ENCODE data around the gene RTF2. TPM values are rescaled to one million over a fixed set of nuclear protein-coding genes. Genes with fewer than 3 reads are reported as not detected.

Gene RTF2
- total and polyA plus RNA-seq, 2 donors from 2014 or later, result 75.1 to 112 TPM

- H3K9ac ChIP-seq (ENCODE audit: low read length in 3 of 3), result no peak overlapping the region
- no peak overlapping the region for H3K4me3 ChIP-seq (ENCODE audit: low read length in 3 of 3)
- intact Hi-C loops (cut with DNase I), result no loop called here
- H3K4me1 ChIP-seq (ENCODE audit: control insufficient read depth in 2 of 3, insufficient read depth in 2 of 3, low read depth in 1 of 3, low read length in 3 of 3), result no peaks in the 10 kb centered on the region
- H3K9me3 ChIP-seq (ENCODE audit: control insufficient read depth in 2 of 3, insufficient read depth in 1 of 3, low read length in 3 of 3), result no peaks in the 10 kb centered on the region
- DNase-seq (no peak), FAIRE-seq (no peak)
- TF ChIP-seq CTCF (IDR thresholded peaks at IDR 0.05; ENCODE audit: borderline replicate concordance, extremely low read depth, insufficient read depth), result no peak
- H3K36me3 ChIP-seq (ENCODE audit: control insufficient read depth in 2 of 3, insufficient read depth in 3 of 3, low read length in 3 of 3), result no peaks in the 10 kb centered on the region
- H3K27ac ChIP-seq (ENCODE audit: low read depth in 2 of 2, low read length in 2 of 2), result no peak overlapping the region
- no peaks in the 10 kb centered on the region for H3K27me3 ChIP-seq (ENCODE audit: control insufficient read depth, insufficient read depth, low read length)
These were observed 45.2 kb upstream of the RTF2 start for GRCh38 chr20:56423211-56423610.

GRCh38 chr20:56423886-56424285, 44.5 kb upstream of the RTF2 start:
- Histone ChIP-seq H3K36me3 (ENCODE audit: control insufficient read depth in 2 of 3, insufficient read depth in 3 of 3, low read length in 3 of 3) (no peaks in the 10 kb centered on the region), H3K27me3 (ENCODE audit: control insufficient read depth, insufficient read depth, low read length) (no peaks in the 10 kb centered on the region), H3K4me1 (ENCODE audit: control insufficient read depth in 2 of 3, insufficient read depth in 2 of 3, low read depth in 1 of 3, low read length in 3 of 3) (peaks cover 0 to under 1% (median 0%) of the 10 kb centered on the region in 3 donors), H3K4me3 (ENCODE audit: low read length in 3 of 3) (no peak overlapping the region), H3K9ac (ENCODE audit: low read length in 3 of 3) (no peak overlapping the region), H3K27ac (ENCODE audit: low read depth in 2 of 2, low read length in 2 of 2) (no peak overlapping the region), H3K9me3 (ENCODE audit: control insufficient read depth in 2 of 3, insufficient read depth in 1 of 3, low read length in 3 of 3) (no peaks in the 10 kb centered on the region)
- intact Hi-C loops (cut with DNase I), result no loop called here
- no peak for TF ChIP-seq CTCF (IDR thresholded peaks at IDR 0.05; ENCODE audit: borderline replicate concordance, extremely low read depth, insufficient read depth)
- no peak for DNase-seq
- no peak for FAIRE-seq

GRCh38 chr20:56424931-56425330, 43.5 kb upstream of the RTF2 start:
- no peaks in the 10 kb centered on the region for H3K36me3 ChIP-seq (ENCODE audit: control insufficient read depth in 2 of 3, insufficient read depth in 3 of 3, low read length in 3 of 3)
- H3K4me3 ChIP-seq (ENCODE audit: low read length in 3 of 3), result no peak overlapping the region
- no peak overlapping the region for H3K27ac ChIP-seq (ENCODE audit: low read depth in 2 of 2, low read length in 2 of 2)
- no peak for DNase-seq
- no peak overlapping the region for H3K9ac ChIP-seq (ENCODE audit: low read length in 3 of 3)
- intact Hi-C loops (cut with DNase I), result no loop called here
- no peak for TF ChIP-seq CTCF (IDR thresholded peaks at IDR 0.05; ENCODE audit: borderline replicate concordance, extremely low read depth, insufficient read depth)
- H3K4me1 ChIP-seq (ENCODE audit: control insufficient read depth in 2 of 3, insufficient read depth in 2 of 3, low read depth in 1 of 3, low read length in 3 of 3), result peaks cover 0 to 3% (median 0%) of the 10 kb centered on the region in 3 donors
- no peaks in the 10 kb centered on the region for H3K9me3 ChIP-seq (ENCODE audit: control insufficient read depth in 2 of 3, insufficient read depth in 1 of 3, low read length in 3 of 3)
- H3K27me3 ChIP-seq (ENCODE audit: control insufficient read depth, insufficient read depth, low read length), result no peaks in the 10 kb centered on the region
- FAIRE-seq, result no peak

- no peaks in the 10 kb centered on the region for H3K9me3 ChIP-seq (ENCODE audit: control insufficient read depth in 2 of 3, insufficient read depth in 1 of 3, low read length in 3 of 3)
- H3K27ac ChIP-seq (ENCODE audit: low read depth in 2 of 2, low read length in 2 of 2), result no peak overlapping the region
- H3K27me3 ChIP-seq (ENCODE audit: control insufficient read depth, insufficient read depth, low read length), result no peaks in the 10 kb centered on the region
- FAIRE-seq (no peak), DNase-seq (no peak)
- no peak overlapping the region for H3K4me3 ChIP-seq (ENCODE audit: low read length in 3 of 3)
- H3K4me1 ChIP-seq (ENCODE audit: control insufficient read depth in 2 of 3, insufficient read depth in 2 of 3, low read depth in 1 of 3, low read length in 3 of 3), result peaks cover 0 to 3% (median 0%) of the 10 kb centered on the region in 3 donors
- H3K36me3 ChIP-seq (ENCODE audit: control insufficient read depth in 2 of 3, insufficient read depth in 3 of 3, low read length in 3 of 3), result no peaks in the 10 kb centered on the region
- no peak overlapping the region for H3K9ac ChIP-seq (ENCODE audit: low read length in 3 of 3)
- no peak for TF ChIP-seq CTCF (IDR thresholded peaks at IDR 0.05; ENCODE audit: borderline replicate concordance, extremely low read depth, insufficient read depth)
- intact Hi-C loops (cut with DNase I), result no loop called here
These were observed 42.4 kb upstream of the RTF2 start for GRCh38 chr20:56426026-56426425.

All from kidney (tissue), 14 donors.